H1 (cell line): ENCODE data around the gene CRK. TPM values are rescaled to one million over a fixed set of nuclear protein-coding genes. Genes with fewer than 3 reads are reported as not detected.

Source experiments
- CHD7 ChIP-seq: fragments of 300-600 bp; sonication (generic); IDR thresholded peaks from 2 replicates; pipeline ENCODE4 v1.7.1; 2012; ENCODE audit warnings: low read length, moderate library complexity, mild to moderate bottlenecking, inconsistent platforms; ENCODE audit not compliant: insufficient replicate concordance
- GABPA ChIP-seq: IDR thresholded peaks from 2 replicates; pipeline ENCODE4 v1.6.1; 2011; ENCODE audit warnings: mild to moderate bottlenecking, low read length, moderate library complexity, borderline replicate concordance; ENCODE audit not compliant: insufficient read depth
- GTF2F1 ChIP-seq: IDR thresholded peaks from 2 replicates; pipeline ENCODE4 v1.6.1; 2012; ENCODE audit warnings: low read depth, low read length, improper control_type of control experiment, borderline replicate concordance
- HDAC2 ChIP-seq, 2 experiments: fragments of 300-600 bp in 1 of 2; sonication (generic) in 1 of 2; IDR thresholded peaks; 2 replicates each; pipeline ENCODE4 v1.6.1; 2011 to 2012; ENCODE audit warnings: low read depth in 2 of 2, low read length in 2 of 2, mild to moderate bottlenecking in 2 of 2, moderate library complexity in 2 of 2, borderline replicate concordance in 1 of 2, inconsistent platforms in 1 of 2
- KDM4A ChIP-seq: IDR thresholded peaks from one replicate; pipeline ENCODE4 v1.7.1; 2012; ENCODE audit warnings: low read depth, mild to moderate bottlenecking, moderate library complexity, low read length, inconsistent platforms; ENCODE audit not compliant: severe bottlenecking
- KDM5A ChIP-seq: fragments of 200-600 bp; IDR thresholded peaks from 2 replicates; pipeline ENCODE4 v1.7.1; 2012; ENCODE audit warnings: mild to moderate bottlenecking, low read length, inconsistent platforms, mixed read lengths
- SRF ChIP-seq: IDR thresholded peaks from 2 replicates; pipeline ENCODE4 v1.6.1; 2011; ENCODE audit warnings: mild to moderate bottlenecking, low read depth, low read length, moderate library complexity
- TAF1 ChIP-seq: IDR thresholded peaks from 2 replicates; pipeline ENCODE4 v1.6.1; 2011; ENCODE audit warnings: mild to moderate bottlenecking, low read depth, low read length
- TCF12 ChIP-seq: IDR thresholded peaks from 2 replicates; pipeline ENCODE4 v1.6.1; 2011; ENCODE audit warnings: low read depth, mild to moderate bottlenecking, low read length
- USF2 ChIP-seq: IDR thresholded peaks from 2 replicates; pipeline ENCODE4 v1.6.1; 2011; ENCODE audit warnings: low read length, improper control_type of control experiment
- polyA plus RNA-seq, 7 experiments: library from polyadenylated mRNA; depleted of rRNA in 3 of 7; stranded (reverse) in 5 of 7; unstranded in 2 of 7; fragments of >200 nt in 5 of 7; fragments of 200-250 nt in 2 of 7; gene quantifications; 1 replicate in 5 of 7; 2 replicates in 1 of 7; 4 replicates in 1 of 7; pipeline versions ENCODE4 v1.2.1 to v1.2.3, GENCODE V29; 2011 to 2013; ENCODE audit warnings: missing spikeins in 2 of 7, mixed read lengths in 2 of 7
- total RNA-seq: library from RNA; stranded (reverse); fragmentation: NEBNext Ultra II Directional; extraction: Animal tissue kit (Norgen Biotek cat#: 25700); gene quantifications from 2 replicates; pipeline ENCODE4 v1.2.1, GENCODE V29; 2021

The CRK gene
- total and polyA plus RNA-seq, 2 of the 8 experiments (the other 6 are each of a cell fraction or from before 2014, with no cell fraction given): 32.8 to 57.1 TPM

- TF ChIP-seq CHD7 (no peak), HDAC2 (IDR thresholded peaks at IDR 0.05; ENCODE audit: borderline replicate concordance in 1 of 2, low read depth in 2 of 2, low read length in 2 of 2) (no peak), GTF2F1 (no peak), TAF1 (no peak), GABPA (no peak), USF2 (no peak), KDM4A (no peak), KDM5A (no peak), TCF12 (no peak), SRF (no peak)
- TF ChIP-seq, all 59 proteins: peak for 0
These were observed 20.7 kb downstream of the CRK start (continued) for GRCh38 chr17:1435326-1435725.
